Measurements from ENCODE around the gene CLEC3B.

DNA sequence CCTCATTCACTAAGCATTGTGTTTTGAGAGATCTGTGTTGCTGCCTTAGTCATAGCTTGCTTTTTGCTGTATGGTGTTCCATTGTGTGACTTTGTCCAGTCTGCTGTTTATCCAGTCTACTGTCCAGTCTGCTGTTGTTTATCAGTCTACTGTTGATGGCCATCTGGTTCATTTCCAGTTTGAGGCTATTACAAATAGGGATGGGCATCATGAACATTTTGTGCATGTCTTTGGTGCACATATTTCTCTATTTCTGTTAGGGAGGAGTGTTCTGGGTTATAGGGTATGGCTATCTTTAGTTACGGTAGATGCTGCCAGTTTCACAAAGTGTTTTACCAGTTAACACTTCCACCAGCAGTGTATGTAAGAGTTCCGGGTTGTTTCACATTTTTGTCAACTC, 22.2 kb upstream of the CLEC3B start:
- TF ChIP-seq, protein P1, sequence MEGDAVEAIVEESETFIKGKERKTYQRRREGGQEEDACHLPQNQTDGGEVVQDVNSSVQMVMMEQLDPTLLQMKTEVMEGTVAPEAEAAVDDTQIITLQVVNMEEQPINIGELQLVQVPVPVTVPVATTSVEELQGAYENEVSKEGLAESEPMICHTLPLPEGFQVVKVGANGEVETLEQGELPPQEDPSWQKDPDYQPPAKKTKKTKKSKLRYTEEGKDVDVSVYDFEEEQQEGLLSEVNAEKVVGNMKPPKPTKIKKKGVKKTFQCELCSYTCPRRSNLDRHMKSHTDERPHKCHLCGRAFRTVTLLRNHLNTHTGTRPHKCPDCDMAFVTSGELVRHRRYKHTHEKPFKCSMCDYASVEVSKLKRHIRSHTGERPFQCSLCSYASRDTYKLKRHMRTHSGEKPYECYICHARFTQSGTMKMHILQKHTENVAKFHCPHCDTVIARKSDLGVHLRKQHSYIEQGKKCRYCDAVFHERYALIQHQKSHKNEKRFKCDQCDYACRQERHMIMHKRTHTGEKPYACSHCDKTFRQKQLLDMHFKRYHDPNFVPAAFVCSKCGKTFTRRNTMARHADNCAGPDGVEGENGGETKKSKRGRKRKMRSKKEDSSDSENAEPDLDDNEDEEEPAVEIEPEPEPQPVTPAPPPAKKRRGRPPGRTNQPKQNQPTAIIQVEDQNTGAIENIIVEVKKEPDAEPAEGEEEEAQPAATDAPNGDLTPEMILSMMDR (IDR thresholded peaks at IDR 0.05; ENCODE audit: low read length): no peak
- TF ChIP-seq EZH2 (IDR thresholded peaks at IDR 0.05; ENCODE audit: borderline replicate concordance, low read length): no peak
